ENCODE results near the gene ZNF346.

The ZNF346 gene

DNA sequence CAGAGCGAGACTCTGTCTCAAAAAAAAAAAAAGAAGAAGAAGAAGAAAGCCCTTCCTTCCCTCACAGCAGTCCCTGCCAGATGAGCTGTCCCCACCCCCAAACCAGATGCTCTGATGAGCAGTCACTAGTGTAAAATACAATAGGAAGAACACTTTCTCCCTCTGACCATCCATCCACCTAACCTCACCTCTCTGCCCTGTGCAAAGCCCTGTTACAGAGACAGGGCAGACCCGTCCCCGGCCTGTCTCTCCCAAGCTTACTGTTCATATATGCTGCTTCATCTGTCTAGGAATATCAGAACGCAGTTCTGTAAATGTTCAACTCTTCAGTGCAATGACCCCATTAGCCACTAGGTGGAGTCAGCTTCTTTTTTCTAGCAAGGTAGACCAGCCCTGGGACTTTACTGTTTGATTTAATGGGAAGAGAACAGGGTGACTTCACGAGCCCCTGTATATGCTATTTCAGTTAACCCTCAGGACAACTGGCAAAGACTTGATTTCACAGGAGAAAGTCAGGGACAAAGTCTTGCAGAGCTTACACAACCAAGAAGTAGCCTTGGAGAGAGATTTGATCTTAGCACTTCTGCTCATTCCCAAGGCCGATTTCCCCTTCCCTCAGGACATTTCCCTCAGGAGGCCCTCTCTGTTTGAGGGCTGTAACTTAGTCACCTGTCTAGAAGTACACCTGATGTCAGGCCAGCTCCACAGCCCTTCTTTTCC lies 49.3 kb downstream of the ZNF346 start:
- peak; percentile 87 for DNase-seq

DNA sequence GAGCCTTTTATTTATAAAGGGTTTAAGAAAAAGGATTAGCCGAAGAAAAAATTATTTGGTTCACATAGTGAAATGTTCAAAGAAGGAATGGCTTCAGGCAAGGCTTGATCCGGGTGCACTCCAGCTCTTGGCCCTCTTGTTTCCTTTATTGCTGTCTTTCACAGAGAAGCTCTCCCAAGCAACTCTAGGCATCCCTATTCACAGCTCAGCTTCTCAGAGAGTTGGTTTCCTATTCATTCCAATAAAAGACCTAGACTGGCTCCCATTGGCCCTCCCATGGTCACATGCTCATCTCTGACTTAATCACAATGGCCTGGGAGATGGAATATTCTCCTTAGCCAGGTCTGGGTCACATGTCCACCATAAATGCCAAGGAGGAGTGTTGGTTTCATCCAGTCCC lies 54.8 kb downstream of the ZNF346 start:
- no peak for DNase-seq

DNA sequence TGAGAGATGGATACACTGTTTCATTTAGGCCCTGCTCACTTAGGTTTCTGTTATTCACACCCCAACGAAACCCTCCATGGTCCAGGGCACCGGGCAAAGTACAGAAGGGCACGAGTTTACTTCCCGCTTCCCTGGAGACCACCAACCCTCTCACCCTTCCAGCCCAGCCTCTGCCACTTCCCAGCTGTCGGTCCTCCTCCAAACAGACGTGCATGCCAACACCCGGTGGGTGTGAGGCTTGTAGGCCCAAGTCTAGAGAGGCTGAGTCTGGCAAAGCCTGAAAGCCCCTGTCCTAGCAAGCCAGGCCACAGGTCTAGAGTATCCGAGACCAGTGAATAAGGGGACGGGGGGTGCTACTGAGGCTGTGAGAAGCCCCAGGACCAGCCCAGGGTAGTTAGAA lies 57.1 kb downstream of the ZNF346 start:
- DNase-seq, result no peak

DNA sequence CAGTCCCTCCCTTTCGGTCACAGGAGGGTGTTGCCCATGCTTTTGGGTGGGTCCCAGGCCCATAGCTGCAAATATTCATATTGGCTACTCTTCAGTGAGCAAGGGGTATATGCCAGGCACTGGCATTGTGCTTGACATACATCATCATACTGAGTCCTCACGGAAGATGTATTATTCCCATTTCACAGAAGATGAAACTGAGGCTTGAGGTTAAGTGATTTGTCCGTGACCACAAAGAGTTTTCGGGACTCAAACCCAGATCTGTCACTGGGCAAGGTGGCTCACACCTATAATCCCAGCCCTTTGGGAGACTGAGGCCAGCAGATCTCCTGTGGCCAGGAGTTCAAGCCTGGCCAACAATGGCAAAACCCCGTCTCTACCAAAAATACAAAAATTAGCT lies 57.8 kb downstream of the ZNF346 start:
- no peak for DNase-seq

- DNase-seq, result no peak
Measured at GRCh38 chr5:177081859-177082258, 59.4 kb downstream of the ZNF346 start.

DNA sequence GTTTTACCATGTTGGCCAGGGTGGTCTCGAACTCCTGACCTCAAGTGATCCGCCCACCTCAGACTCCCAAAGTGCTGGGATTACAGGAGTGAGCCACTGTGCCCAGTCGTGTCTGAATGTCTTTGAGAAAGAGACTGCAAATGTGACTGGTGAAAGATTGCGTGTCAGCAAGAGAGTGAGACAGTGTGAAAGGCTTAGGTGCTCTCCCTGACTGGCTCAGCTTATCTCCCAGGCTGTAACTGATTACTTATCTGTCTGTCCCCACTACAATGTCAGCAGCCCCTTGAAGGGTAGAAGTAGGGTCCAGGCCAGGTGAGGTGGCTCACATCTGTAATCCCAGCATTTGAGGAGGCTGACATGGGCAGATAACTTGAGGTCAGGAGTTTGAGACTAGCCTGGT lies 60.9 kb downstream of the ZNF346 start:
- DNase-seq, result no peak

- no peak for DNase-seq
Measured at GRCh38 chr5:177084175-177084574, 61.7 kb downstream of the ZNF346 start.

GRCh38 chr5:177085985-177086653 lies 63.6 kb downstream of the ZNF346 start:
- peak; percentile 7 for DNase-seq

DNA sequence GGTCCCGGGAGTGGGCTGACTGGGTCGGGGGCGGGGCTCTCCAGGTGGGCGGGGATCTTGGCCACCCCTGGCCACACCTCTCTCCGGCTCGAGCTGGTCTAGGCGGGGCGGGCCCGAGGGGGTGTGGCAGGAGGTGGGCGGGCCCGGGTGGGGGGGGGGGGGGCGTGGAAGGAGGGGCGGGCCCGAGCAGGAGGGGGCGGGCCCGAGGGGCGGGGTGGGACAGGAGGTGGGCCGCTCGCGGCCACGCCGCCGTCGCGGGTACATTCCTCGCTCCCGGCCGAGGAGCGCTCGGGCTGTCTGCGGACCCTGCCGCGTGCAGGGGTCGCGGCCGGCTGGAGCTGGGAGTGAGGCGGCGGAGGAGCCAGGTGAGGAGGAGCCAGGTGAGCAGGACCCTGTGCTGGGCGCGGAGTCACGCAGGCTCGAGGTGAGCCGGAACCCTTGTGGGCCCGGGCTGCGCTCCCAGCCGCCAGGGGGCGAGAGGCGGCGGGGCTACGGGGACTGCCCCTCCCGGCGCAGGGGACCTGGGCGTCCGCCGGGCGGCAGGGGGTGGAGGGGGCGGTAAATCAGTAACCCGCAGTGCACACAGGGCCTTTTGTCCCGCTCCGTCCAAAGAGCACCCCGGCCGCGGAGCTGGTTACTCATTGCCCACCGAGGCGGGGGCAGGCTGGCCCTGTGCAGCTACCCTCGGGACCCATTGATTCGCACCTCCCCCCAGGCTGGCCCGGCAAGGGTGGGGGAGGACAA lies 64.3 kb downstream of the ZNF346 start, which contains the start of gene FGFR4:
Gene FGFR4 (plus strand): TSS at position 262 of the 744 bp plus-strand sequence. CDS start 2,688 bp downstream, outside the sequence.
- DNase-seq, result peak; percentile 79

DNA sequence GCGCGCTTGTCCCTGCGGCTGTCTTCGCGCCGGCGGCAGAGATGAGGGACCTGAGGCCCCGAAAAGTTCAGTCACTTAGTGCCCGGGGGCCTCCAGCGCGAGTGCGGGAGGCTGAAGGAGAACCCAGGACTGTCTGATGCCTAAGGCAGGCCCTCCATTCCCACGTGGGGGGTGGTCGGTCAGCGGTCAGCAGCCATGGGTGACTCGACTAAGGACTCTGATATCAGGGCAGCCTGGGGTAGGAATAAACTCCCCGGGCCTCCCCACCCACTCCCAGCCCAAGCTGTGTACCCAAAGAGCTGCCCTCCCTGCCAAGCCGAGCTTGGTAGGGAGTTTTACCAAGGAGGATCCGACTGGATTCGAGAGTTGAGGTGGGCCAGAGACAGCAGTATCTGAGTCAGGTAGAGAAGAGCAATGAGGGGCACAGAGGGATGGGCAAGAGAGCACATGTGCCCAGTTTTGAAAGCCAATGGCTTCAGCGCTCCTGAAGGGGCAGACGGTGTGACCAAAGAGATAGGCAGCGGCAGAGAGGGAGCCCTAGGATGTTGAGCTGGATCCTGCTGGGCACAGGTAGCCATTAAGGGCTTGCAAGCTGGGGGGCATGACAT lies 65.0 kb downstream of the ZNF346 start:
- DNase-seq, result no peak

- no peak for DNase-seq
Measured at GRCh38 chr5:177089127-177089526, 66.6 kb downstream of the ZNF346 start.

DNA sequence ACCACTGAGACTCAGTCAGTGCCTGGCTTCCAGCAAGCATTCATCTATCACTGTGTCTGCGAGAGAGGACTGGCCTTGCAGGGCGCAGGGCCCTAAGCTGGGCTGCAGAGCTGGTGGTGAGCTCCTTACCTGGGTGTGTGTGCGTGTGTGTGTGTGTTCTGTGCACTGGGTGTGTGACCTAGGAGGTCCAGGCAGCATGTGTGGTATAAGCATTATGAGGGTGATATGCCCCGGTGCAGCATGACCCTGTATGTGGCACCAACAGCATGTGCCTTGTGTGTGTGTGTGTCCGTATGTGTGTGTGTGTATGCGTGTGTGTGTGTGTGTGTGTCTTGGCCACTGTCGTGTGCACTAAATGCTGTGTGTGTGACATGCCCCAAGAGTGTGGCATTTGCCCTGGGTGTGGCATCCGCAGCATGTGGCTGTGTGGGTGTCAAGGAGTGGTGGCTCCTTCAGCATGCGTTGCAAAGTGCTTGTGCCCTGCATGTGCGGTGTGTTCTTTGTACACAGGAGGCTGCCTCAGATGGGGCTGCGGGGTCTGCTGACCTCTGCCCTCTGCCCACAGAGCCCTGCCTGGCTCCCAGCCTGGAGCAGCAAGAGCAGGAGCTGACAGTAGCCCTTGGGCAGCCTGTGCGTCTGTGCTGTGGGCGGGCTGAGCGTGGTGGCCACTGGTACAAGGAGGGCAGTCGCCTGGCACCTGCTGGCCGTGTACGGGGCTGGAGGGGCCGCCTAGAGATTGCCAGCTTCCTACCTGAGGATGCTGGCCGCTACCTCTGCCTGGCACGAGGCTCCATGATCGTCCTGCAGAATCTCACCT lies 67.5 kb downstream of the ZNF346 start:
- DNase-seq, result no peak

- no peak for DNase-seq
Measured at GRCh38 chr5:177090813-177091212, 68.3 kb downstream of the ZNF346 start.

DNA sequence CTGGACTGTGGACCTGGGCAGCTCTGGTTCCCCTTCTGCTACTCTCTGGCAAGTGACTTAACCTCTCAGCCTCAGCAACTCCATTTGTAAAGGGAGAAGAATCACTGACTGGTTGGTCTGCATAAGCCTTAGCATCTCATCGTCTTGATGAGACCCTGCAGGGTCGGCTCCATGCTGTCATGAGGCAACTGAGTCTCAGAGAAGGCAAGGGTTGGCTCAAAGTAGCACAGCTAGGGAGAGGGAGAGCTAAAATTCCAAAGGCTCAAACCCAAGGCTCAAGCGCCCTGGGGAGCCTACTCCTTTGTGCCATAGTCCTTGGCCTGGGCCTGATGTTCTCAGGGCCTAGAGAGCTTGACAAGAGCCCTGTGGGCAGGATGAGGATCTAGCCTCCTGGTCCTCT lies 68.7 kb downstream of the ZNF346 start:
- no peak for DNase-seq

- DNase-seq, result no peak
Measured at GRCh38 chr5:177092178-177093081, 69.9 kb downstream of the ZNF346 start.

- DNase-seq, result no peak
Measured at GRCh38 chr5:177093082-177093712, 70.7 kb downstream of the ZNF346 start.

DNA sequence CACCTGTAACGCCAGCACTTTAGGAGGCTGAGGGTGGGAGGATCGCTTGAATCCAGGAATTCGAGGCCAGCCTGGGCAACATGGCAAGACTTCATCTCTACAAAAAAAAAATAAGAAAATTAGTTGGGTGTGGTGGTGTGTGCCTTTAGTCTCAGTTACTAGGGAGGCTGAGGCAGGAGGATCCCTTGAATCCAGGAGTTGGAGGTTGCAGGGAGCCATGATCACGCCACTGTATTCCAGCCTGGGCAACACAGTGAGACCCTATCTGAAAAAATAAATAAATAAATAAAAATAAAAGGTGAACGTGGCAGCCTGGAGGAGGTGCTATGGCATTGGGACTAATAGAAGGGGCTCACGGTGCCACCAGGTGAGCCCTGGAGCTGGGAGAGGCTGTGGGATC lies 71.3 kb downstream of the ZNF346 start:
- no peak for DNase-seq

- no peak for DNase-seq
Measured at GRCh38 chr5:177094224-177095087, 72.0 kb downstream of the ZNF346 start.

- DNase-seq, result no peak
Measured at GRCh38 chr5:177095088-177095669, 72.7 kb downstream of the ZNF346 start.

Data from hematopoietic multipotent progenitor cell treated with erythropoietin and hydrocortisone succinate and interleukin-3 and kit ligand, for 8 days (in vitro differentiated cells).